Vagina (tissue), 2 donors: Measurements from ENCODE around the gene TOR4A.

ENCODE experiments used
- CTCF ChIP-seq, 3 experiments: fragments of 450-650 bp in 2 of 3; fragments of 200-600 bp in 1 of 3; sonication (generic) in 1 of 3; IDR thresholded peaks; one replicate each; pipeline ENCODE4 v1.5.1; 2017 to 2019; ENCODE audit warnings: antibody characterized with exemption in 3 of 3, mild to moderate bottlenecking in 2 of 3, moderate library complexity in 2 of 3
- POLR2AphosphoS5 ChIP-seq, 2 donors: sonication (generic); formaldehyde crosslinking; IDR thresholded peaks; one replicate each; pipeline ENCODE4 v1.9.0; 2017; ENCODE audit warnings: antibody characterized with exemption in 2 of 2, mild to moderate bottlenecking in 2 of 2, low read depth in 1 of 2; ENCODE audit not compliant: insufficient read depth in 1 of 2

GRCh38 chr9:137254624-137255447 is 22.7 kb upstream of the TOR4A start, which contains the start of gene NELFB:
- TF ChIP-seq POLR2AphosphoS5 (IDR thresholded peaks at IDR 0.05; ENCODE audit: insufficient read depth in 1 of 2, low read depth in 1 of 2) = peak in 1 of 2 donors; percentile 82
- TF ChIP-seq CTCF (IDR thresholded peaks at IDR 0.05) = no peak
